Thyroid gland (tissue), 4 donors: Measurements from ENCODE around the gene SH3RF1.

Experiments used
- POLR2A ChIP-seq, 2 donors: fragments of 450-650 bp; IDR thresholded peaks; one replicate each; pipeline ENCODE4 v1.6.1; 2017; ENCODE audit warnings: antibody characterized with exemption in 2 of 2, mild to moderate bottlenecking in 2 of 2, moderate library complexity in 1 of 2
- TF ChIP-seq, protein P1 (sequence below), 6 experiments: fragments of 200-600 bp in 3 of 6; fragments of 450-650 bp in 3 of 6; sonication (generic) in 3 of 6; IDR thresholded peaks; one replicate each; pipeline ENCODE4 v1.5.1; 2016 to 2019; ENCODE audit warnings: antibody characterized with exemption in 6 of 6, mild to moderate bottlenecking in 2 of 6, inconsistent platforms in 1 of 6, moderate library complexity in 1 of 6

GRCh38 chr4:169184236-169184635 is 86.5 kb downstream of the SH3RF1 start:
- no peak for TF ChIP-seq POLR2A (IDR thresholded peaks at IDR 0.05)
- TF ChIP-seq, protein P1, sequence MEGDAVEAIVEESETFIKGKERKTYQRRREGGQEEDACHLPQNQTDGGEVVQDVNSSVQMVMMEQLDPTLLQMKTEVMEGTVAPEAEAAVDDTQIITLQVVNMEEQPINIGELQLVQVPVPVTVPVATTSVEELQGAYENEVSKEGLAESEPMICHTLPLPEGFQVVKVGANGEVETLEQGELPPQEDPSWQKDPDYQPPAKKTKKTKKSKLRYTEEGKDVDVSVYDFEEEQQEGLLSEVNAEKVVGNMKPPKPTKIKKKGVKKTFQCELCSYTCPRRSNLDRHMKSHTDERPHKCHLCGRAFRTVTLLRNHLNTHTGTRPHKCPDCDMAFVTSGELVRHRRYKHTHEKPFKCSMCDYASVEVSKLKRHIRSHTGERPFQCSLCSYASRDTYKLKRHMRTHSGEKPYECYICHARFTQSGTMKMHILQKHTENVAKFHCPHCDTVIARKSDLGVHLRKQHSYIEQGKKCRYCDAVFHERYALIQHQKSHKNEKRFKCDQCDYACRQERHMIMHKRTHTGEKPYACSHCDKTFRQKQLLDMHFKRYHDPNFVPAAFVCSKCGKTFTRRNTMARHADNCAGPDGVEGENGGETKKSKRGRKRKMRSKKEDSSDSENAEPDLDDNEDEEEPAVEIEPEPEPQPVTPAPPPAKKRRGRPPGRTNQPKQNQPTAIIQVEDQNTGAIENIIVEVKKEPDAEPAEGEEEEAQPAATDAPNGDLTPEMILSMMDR (IDR thresholded peaks at IDR 0.05), result no peak
